GM12891 (cell line): ENCODE data around the gene PARD6A.

Experiments used
- POLR2A ChIP-seq: IDR thresholded peaks from 2 replicates; pipeline ENCODE4 v1.6.1; 2011; ENCODE audit warnings: low read depth, low read length, control low read depth
- TAF1 ChIP-seq: IDR thresholded peaks from 2 replicates; pipeline ENCODE4 v1.6.1; 2011; ENCODE audit warnings: low read depth, low read length, control low read depth

- TF ChIP-seq POLR2A (no peak), TAF1 (no peak)
These were observed 15.2 kb upstream of the PARD6A start for GRCh38 chr16:67645397-67646121.
